GM21576 (cell line): ENCODE data around the gene CDH15.
"Not testable (repeated sequence)": the region's sequence is repeated elsewhere in the genome, so short reads cannot be mapped to it uniquely, and the experiment has no call there.

Experiments
- ATAC-seq: cut with Tn5 transposase; IDR thresholded peaks from one replicate; pipeline ENCODE4 v1.9.1; 2021; ENCODE audit warnings: mild to moderate bottlenecking, moderate library complexity; ENCODE audit not compliant: unreplicated experiment

Gene CDH15

GRCh38 chr16:89185887-89186592 lies 14.5 kb downstream of the CDH15 start:
- not testable (repeated sequence) for ATAC-seq

GRCh38 chr16:89186593-89187031 lies 15.1 kb downstream of the CDH15 start:
- ATAC-seq = not testable (repeated sequence)

DNA sequence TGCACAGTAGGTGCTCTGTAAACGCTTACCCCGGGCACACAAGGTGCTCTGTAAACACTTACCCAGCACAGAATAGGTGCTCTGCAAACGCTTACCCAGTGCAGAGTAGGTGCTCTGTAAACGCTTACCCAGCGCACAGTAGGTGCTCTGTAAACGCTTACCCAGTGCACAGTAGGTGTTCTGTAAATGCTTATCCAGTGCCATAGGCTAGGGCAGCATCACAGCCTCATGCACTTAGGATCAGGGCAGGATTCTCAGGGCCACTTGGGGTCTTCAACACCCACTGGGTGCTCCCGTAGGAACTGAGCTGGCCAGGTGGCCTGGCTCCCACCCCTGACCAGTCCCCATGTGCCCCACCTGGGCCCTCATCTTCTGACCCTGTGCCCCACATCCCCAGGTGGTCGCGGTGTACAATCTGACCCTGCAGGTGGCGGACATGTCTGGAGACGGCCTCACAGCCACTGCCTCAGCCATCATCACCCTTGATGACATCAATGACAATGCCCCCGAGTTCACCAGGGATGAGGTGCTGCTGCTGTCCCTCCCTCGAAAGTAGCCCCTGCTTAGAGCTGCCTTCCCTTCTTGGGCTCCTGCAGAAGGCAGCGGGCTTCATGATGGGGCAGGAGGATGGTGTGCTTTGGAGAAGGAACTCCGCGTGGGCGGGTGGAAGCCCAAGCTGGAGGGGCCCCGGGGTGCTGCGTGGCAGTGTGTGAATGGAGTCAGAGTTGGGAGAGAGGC lies 15.7 kb downstream of the CDH15 start:
- ATAC-seq = no peak

- no peak for ATAC-seq
Observed at GRCh38 chr16:89187770-89188392, 16.3 kb downstream of the CDH15 start.

DNA sequence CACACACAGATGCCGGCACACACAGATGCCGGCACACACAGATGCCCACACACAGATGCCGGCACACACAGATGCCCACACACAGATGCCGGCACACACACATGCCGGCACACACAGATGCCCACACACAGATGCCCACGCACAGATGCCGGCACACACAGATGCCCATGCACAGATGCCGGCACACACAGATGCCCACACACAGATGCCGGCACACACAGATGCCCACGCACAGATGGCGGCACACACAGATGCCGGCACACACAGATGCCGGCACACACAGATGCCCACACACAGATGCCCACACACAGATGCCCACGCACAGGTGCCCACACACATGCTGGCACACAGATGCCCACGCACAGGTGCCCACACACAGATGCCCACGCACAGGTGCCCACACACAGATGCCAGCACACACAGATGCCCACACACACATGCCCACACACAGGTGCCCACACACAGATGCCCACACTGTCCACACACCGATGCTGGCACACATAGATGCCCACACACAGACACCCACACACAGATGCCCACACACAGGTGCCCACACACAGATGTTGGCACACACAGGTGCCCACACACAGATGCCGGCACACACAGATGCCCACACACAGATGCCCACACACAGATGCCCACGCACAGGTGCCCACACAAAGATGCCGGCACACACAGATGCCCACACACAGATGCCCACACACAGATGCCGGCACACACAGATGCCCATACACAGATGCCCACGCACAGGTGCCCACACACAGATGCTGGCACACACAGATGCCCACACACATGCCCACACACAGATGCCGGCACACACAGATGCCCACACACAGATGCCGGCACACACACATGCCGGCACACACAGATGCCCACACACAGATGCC lies 17.2 kb downstream of the CDH15 start:
- not testable (repeated sequence) for ATAC-seq

DNA sequence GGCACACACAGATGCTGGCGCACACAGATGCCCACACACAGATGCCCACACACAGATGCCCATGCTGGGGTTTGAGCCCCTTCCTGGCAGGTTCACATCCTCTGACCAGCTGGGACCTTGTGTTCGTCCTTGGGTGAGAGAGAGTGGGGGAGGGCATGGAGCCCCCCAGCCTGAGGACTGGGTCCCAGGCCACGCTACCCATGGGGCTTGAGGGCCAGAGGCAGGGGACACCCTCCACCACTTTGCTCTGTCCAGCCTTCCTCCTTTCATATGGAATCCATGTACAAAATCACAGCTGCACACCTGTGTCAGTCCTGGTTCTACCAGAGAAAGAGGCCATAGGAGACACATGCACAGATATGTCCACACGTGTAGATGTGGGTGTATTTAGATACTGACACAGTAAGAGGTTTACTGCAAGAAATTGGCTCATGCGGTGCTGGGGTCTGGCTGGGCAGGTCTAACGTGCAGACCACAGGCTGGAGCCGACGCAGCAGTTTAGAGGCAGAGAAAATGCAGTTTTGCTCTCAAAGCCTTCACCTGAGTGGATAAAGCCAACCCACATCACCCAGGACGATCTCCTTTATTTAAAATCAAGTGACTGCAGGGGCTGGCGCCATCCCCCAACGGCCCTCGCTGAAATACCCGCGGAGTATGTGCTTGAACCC lies 17.9 kb downstream of the CDH15 start:
- no peak for ATAC-seq

GRCh38 chr16:89190150-89190958 lies 18.8 kb downstream of the CDH15 start:
- ATAC-seq = no peak

DNA sequence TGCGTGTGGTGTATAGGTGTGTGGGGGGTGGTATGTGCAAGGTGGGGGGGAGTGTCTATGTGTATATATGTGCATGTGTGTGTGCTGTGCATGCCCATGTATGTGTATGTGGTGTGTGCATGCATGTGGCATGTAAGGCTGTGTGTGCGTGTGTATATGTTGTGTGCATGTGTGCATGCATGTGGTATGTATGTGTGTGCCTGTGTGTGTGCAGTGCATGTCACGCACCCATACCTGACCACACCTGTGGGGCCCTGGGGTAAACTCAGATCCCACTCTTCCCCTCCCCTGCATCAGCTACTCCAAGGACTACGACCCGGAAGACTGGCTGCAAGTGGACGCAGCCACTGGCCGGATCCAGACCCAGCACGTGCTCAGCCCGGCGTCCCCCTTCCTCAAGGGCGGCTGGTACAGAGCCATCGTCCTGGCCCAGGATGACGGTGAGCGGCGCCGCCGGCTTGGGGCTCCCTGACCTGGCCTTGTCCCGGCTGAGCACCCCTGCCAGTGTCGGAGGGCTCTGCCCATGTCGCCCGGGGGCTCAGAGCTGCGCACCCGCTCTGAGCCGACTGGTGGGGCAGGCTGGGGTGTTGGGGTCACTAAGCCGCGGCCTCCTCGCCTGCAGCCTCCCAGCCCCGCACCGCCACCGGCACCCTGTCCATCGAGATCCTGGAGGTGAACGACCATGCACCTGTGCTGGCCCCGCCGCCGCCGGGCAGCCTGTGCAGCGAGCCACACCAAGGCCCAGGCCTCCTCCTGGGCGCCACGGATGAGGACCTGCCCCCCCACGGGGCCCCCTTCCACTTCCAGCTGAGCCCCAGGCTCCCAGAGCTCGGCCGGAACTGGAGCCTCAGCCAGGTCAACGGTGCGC lies 19.7 kb downstream of the CDH15 start:
- no peak for ATAC-seq

DNA sequence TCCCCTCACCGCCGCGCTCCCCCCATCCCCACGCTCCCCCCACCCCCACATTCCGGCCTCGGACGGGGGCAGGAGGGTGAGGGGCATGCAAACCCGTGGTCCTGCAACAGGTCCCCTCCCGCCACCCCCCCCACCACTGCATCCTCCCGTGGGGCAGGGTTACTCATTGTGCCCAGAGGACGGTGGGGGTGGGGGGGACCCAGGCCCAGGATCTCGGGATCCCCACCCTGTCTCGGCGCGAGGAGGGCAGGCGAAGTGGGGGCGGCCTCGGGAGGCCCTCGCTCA lies 20.3 kb downstream of the CDH15 start:
- ATAC-seq = no peak

DNA sequence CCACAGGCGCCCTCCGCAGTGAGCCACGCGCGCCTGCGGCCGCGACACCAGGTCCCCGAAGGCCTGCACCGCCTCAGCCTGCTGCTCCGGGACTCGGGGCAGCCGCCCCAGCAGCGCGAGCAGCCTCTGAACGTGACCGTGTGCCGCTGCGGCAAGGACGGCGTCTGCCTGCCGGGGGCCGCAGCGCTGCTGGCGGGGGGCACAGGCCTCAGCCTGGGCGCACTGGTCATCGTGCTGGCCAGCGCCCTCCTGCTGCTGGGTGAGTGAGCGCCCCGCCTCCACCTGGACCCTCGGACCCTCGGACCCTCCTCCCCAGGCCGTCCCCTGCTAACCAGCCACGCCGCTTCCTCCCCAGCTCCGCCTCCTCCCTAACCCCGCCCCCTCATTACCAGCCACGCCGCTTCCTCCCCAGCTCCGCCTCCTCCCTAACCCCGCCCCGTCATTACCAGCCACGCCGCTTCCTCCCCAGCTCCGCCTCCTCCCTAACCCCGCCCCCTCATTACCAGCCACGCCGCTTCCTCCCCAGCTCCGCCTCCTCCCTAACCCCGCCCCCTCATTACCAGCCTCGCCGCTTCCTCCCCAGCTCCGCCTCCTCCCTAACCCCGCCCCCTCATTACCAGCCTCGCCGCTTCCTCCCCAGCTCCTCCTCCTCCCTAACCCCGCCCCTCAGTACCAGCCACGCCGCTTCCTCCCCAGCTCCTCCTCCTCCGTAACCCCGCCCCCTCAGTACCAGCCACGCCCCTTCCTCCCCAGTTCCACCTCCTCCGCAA lies 20.8 kb downstream of the CDH15 start:
- ATAC-seq = not testable (repeated sequence)

DNA sequence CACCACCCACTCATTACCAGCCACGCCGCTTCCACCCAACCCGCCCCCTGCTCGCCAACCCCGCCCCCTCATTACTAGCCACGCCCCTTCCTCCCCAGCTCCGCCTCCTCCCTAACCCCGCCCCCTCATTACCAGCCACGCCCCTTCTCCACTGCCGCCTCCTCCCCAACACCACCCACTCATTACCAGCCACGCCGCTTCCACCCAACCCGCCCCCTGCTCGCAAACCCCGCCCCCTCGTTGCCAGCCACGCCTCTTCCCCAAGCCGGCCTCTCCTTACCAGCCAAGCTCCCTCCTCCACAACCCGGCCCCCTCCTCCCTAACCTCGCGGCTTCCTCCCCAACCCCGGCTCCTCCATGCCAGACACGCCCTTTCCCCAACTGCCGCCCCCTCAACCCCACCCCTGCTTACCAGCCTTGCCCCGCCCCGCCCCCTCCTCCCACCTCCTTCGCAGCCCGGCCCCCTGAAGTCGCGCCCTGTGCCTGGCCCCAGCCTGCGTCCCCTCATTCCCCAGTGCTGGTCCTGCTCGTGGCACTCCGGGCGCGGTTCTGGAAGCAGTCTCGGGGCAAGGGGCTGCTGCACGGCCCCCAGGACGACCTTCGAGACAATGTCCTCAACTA lies 21.5 kb downstream of the CDH15 start:
- ATAC-seq = no peak

DNA sequence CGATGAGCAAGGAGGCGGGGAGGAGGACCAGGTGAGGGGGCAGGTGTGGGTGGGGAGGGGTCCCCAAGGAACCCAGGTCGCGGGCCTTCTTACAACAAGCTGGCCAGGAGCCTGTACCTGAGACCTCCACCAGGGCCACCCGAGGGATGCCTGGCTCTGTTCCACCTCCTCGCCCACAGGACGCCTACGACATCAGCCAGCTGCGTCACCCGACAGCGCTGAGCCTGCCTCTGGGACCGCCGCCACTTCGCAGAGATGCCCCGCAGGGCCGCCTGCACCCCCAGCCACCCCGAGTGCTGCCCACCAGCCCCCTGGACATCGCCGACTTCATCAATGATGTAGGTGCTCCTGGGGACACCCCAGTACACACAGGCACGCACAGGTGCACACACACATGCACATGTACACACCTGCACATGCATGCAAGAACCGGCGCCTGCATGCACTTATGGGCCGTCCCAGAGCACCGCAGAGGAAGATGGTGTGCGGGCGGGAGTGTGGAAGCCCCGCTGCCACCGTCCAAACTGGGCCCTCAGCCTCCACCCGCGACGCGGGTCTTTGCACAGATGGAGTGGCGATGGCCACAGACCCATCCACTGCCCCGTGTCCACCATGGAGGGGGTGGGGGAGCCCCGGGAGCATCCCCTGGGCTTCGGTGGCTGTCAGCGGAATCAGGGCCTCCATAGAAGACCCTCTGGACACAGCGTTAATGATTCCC lies 22.2 kb downstream of the CDH15 start:
- no peak for ATAC-seq

DNA sequence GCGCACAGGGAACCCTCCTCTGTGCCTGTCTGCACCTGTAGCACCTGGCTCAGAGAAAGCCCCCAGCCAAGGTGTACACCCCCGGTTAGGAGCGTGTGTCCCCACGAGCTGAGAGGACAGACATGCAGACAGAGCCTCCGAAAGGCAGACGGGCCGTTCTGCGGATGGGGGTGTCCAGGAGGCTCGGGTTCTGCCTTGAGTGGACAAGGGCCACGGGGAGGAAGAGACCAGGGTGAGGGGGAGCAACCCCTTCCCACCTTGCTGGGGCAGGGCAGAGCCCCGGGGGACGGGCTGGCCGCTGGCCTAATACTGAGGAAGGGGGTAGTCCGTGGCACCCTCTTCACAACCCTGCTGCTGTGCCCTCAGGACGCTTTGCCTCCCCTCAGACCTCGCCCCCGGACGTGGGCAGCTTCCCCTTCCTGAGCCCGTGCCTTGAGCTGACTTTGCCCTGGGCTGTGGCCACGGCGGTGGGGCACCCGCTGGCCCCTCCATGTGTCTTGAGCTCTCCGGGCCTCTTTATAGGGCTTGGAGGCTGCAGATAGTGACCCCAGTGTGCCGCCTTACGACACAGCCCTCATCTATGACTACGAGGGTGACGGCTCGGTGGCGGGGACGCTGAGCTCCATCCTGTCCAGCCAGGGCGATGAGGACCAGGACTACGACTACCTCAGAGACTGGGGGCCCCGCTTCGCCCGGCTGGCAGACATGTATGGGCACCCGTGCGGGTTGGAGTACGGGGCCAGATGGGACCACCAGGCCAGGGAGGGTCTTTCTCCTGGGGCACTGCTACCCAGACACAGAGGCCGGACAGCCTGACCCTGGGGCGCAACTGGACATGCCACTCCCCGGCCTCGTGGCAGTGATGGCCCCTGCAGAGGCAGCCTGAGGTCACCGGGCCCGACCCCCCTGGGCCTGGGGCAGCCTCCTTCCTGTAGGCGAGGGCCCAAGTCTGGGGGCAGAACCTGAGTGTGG lies 23.1 kb downstream of the CDH15 start:
- ATAC-seq = no peak

- no peak for ATAC-seq
Observed at GRCh38 chr16:89195521-89196171, 24.1 kb downstream of the CDH15 start.

DNA sequence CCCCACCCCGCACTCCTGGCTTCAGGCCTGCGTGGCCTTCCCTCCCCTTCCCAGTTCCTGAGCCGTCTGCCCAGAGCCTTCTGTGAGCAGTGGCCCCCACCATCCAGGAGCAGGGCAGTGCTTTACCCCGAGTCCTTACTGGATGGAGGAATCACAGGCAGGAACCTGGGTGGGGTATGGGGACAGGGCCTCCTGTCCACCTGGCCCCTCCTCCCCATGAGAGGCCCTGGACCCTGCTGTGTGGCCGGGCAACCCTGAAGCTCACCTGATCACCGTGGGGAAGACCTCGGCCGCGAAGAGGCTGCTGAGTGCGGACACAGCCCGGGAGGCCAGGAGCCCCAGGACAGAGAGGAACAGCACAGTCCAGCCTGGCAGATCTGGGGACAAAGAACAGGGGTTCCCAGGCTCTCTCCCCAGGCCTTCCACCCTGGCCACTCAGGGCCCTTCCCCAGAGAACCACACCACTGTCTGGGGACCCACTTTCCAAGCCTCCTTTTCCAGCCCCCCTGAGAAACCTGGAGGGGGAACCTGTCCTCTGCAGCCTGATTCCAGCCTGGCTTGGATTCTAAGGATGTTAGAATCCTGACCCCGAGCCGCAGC lies 25.6 kb downstream of the CDH15 start:
- ATAC-seq = no peak
